Esophagus squamous epithelium (tissue), 4 donors: ENCODE data around the gene PSME3.

Source experiments
- CTCF ChIP-seq, 6 experiments: fragments of 450-650 bp in 4 of 6; fragments of 200-600 bp in 2 of 6; sonication (generic) in 2 of 6; IDR thresholded peaks; one replicate each; pipeline ENCODE4 v1.5.1; 2016 to 2019; ENCODE audit warnings: antibody characterized with exemption in 6 of 6, mild to moderate bottlenecking in 4 of 6, moderate library complexity in 4 of 6
- POLR2A ChIP-seq, 4 donors: fragments of 450-650 bp; IDR thresholded peaks; one replicate each; pipeline ENCODE4 v1.6.1; 2017; ENCODE audit warnings: antibody characterized with exemption in 4 of 4, mild to moderate bottlenecking in 4 of 4, moderate library complexity in 3 of 4

GRCh38 chr17:42784811-42785592, 48.2 kb upstream of the PSME3 start:
- TF ChIP-seq CTCF (IDR thresholded peaks at IDR 0.05) (no peak), POLR2A (IDR thresholded peaks at IDR 0.05) (no peak)
